Measurements from ENCODE around the gene PCDH8.
"Not testable (repeated sequence)": the region's sequence is repeated elsewhere in the genome, so short reads cannot be mapped to it uniquely, and the experiment has no call there.

PCDH8 gene

DNA sequence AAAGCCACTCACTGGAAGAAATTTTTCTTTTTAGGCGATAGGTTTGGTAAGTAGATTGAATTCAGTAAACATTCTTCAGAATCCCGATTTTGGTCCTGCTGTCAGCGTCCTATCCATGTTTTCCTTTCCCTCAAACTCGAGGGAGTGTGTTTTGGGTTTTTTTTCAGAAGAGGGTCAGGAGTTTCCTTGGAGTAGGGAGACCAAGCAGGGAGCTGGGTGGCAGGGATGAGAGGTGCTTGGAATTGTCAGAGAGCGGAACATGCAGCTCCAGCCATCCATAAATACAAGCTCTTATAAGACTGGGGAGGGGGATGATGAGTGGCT is 1.6 kb upstream of the PCDH8 start:
- no peak for DNase-seq (ENCODE audit: low read depth)

DNA sequence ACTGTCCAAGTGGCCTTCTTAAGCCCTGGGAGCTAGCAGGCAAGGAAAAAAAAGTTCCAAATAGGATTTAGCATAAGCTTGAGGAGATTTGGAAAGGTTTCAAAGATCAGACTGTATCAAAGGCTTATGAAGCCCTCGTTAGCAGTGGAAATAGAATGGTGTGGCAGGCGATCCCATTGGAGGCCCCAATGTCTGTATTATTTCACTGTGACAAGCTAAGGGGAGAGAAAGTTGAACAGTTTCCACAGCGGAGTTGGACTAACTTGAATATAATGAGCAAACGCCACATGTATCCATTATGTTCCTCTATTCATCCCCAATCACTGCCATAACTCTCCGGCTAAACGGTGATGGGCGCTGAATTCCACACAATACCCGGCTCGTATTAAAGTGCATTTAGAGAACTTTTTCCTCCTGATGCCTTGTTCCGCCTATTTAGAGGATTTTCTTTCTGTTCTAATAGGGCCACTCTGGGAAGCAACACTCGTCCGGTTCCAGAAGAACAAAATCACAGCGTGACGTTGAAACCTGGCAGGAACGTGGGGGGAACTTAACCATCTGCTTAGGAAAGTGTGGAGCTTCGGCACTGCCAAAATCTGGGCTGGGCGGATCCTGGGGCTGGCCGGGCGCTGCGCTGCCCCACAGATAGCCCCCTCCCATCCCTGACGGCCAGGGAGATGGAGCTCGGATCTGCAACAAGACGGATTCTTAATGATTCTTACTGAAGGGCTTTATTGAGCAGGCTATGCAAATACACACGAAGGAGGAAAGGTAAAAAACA is 1.0 kb upstream of the PCDH8 start:
- DNase-seq (ENCODE audit: low read depth), result no peak

DNA sequence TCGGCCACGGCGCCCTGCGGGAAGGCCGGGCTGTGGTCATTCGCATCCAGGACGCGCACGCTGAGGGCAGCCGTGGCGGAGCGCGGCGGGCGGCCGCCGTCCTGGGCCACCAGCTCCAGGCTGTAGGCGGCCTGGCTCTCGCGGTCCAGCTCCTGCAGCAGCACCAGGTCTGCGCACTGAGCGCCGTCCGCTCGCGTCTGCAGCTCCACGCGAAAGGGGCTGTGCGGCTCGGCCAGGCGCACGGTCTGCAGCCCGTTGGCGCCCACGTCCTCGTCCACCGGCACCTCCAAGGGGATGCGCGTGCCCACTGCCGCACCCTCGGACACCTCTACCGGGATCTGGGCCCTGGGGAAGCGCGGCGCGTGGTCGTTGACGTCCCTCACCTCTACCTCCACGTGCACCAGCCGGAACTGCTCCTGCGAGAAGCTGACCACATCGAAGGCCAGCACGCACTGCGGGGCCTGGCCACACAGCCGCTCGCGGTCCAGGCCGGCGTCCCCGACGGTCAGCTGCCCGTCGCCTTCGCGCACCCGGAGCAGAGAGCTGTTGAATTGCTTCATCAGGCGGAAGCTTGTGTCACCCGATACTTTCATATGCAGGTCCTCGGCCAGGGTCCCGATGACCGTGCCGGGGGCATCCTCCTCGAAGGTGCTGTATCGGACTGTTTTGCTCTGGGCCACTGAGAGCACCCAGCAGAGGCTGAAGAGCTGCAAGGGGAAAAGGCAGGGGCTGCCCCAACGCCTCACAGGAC is 583 bp downstream of the PCDH8 start:
- DNase-seq (ENCODE audit: low read depth), result no peak

DNA sequence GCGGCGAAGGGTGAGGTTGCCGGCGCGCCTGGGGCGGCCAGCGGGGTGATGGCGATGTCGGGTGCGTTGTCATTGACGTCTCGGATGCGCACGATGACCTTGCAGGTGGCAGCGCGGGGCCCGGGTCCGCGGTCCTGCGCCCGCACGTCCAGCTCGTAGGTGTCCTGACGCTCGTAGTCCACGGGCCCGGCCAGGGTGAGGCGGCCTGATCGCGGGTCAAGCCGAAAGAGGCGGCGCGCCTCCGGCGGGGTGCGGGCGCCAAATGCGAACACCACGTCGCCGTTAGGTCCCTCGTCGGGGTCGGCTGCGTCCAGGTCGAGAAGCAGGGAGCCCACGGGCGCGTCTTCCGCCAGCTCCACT is 1.1 kb downstream of the PCDH8 start:
- no peak for DNase-seq (ENCODE audit: low read depth)

DNA sequence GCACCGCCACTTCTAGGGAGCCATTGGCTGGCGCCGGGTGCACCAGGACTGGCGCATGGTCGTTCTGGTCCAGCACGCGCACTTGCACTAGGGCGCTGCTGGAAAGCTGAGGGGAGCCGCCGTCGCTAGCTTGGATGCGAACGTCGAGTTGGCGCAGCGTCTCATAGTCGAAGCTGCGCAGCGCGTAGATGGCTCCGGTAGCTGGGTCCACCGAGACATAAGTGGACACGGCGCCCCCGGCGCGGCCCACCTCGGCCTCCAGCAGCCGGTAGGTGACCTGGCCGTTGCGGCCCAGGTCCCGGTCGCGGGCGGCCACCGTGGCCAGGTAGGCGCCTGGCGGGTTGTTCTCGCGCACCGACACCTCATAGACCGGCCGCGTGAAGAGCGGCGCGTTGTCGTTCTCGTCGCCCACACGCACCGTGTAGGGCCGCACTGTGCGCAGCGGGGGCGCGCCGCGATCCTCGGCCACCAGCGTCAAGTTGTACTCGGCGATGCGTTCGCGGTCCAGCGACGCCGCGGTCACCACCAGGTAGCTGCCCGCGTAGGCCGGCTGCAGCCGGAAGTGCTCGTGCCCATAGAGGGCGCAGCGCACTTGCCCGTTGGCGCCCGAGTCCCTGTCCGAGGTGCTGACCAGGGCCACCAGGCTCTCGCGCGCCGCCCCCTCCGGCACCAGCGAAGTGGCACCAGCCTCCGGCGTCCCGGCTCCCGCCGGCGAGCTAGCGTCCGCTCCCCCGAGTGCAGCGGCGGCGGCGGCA is 1.7 kb downstream of the PCDH8 start:
- no peak for DNase-seq (ENCODE audit: low read depth)

DNA sequence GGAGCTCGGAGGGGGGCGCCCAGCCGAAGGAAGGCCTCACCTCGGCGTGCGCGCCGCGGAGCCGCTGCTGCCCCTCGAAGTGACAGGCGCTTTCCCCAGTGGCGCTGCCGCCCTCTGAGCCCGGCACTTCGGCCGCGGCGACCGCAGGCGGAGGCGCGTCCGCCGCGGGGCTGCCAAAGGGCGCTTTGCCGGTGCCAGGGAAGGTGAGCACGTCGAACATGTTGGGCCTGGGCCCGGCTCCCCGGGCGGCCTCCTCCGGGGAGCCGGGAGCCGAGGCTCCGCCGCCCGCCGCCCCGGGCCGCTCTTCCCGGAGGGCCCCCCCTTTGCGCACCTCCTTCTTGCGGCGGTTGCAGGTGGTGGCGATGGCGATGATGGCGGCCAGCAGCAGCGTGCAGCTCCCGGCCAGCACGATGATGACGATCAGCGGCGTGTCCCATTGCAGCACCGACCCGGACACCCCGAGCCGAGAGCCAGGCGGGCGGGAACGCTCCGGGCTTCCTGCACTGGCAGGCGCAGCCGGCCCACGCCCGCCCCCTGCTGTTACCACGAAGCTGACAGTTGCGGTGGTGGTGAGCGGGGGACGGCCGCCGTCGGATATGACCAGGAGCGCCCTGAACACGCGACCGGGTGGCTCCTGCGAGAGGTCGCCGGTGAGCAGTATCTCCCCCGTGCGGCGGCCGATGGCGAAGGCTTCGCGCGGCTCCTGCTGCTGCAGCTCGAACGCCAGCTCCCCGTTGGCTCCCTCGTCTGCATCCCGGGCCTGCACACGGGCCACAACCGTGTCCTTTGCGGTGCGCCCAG is 2.5 kb downstream of the PCDH8 start:
- no peak for DNase-seq (ENCODE audit: low read depth)

DNA sequence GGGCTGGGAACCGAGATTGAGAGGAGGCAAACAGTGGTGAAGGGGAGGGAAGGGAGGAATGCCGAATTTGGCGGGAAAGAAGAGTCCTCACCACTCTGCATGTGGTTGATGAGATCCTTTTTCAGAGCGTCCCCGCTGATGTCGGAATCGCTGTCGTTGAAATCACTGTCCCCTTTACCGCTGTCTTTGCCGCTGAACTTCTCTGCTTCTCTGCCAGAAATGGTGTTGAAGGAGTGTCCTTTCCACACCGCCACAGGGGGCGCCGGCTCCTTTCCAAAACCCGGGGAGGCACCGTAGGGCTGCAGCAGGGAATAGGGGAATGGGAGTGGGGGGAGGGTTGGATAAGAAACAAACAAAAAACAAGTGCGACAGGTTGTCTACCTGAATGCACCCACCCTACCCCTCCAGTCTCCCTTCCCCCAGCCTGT is 3.1 kb downstream of the PCDH8 start:
- no peak for DNase-seq (ENCODE audit: low read depth)

DNA sequence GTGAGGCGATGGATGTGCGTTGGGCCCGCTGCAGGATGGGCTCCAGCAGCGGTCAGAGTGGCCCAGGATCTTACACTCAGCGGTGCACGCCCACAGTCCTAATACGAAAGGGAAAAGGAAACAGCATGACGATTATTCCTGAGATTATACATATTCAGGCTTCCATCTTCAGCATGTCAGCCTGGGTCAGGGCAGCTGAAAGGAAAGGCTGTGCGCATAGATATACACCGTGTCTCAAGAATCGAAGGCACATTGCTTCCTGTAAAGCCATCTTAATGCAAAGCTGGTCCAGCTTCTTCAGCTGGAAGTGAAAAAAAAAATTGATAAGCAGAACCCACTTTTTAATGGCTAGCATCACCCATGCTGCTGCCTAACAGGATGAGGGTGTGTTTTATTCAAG is 3.6 kb downstream of the PCDH8 start:
- no peak for DNase-seq (ENCODE audit: low read depth)

DNA sequence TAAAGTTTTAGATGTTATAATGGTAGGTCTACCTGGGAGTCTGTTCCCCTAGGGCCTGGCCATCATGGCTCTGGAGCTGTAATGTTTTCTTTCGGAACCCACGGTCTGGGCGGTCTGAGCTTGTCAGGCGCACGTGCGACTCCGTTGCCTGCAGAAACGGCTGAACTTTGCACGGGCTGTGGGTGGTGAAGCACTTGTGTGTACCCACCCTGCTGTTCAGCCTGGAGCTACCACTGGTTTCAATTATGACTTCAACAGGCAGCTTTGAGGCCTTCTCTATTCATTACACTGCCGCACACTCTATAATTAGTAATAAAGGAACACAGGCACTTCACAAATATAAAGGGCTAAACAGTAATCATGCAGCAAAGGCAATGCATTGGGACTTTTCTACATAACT is 6.0 kb downstream of the PCDH8 start:
- DNase-seq (ENCODE audit: low read depth), result no peak

DNA sequence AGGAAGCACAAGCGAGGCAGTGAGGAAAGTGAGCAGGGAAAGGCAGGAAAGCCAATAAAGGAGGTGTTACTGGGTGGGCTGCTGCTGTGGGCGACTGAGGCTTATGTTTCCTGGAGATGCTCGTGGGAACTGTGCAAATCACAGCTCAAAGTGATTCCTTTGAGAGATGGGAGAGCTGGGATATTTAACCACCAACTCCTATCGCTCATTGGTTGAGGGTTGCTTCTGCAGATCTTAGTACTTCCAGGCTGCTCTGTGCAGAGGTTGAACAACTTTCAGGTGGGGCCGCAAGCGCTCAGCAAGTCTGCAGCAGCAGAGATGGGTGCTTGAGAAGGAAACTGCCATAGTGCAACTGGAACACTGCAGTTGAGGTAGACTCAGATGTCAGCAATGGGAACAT is 8.4 kb downstream of the PCDH8 start:
- no peak for DNase-seq (ENCODE audit: low read depth)

DNA sequence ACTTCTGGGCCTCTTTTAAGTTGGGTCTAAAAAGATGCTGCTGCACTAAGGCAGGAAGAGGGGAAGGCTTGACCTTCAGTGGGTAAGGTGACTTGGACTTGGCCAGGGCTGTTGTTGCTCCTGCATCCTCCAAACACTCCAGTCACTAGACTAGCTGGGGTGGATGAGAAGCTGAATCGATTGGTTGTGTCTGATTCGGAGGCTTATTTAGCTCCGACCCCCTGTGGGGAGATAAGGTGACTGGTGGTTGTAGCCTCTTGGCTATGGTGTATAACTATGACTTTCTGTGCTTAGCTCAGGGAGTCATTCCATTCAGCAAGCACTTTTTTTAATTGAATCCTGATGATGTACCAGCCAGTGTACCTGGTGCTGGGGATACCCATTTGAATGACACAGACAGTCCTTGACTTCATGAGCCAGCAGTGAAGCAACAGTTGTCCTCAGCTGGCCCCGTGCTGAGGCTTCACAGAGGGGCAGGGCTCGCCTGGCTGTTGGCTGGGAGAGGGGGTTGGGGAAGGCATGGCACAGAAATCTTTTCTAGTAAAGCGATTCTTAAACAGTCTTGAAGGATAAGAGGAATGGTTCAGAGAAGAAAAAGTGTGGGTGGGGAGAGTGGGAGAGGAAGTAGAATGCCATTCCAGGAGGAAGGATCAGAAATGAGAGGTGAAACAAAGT is 9.9 kb downstream of the PCDH8 start:
- DNase-seq (ENCODE audit: low read depth), result no peak

DNA sequence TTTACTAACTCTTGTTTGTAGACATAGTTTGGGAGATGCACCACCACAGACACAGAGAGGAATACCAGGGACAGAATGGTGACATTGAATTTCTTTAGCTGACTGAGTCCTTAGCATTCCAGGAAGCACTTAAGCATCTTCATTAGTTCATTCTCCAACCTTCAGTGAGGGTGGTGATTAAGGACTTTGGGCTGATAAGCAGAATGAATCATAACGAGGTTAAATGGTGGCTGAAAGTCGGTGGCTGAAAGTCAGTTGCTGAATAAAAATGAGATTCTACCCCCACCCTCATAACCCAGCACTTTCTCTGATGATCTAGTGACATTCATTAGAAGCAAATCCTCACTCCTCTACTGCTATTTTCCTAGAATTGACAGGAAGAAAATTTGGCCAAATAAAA is 10.6 kb downstream of the PCDH8 start:
- DNase-seq (ENCODE audit: low read depth), result no peak

DNA sequence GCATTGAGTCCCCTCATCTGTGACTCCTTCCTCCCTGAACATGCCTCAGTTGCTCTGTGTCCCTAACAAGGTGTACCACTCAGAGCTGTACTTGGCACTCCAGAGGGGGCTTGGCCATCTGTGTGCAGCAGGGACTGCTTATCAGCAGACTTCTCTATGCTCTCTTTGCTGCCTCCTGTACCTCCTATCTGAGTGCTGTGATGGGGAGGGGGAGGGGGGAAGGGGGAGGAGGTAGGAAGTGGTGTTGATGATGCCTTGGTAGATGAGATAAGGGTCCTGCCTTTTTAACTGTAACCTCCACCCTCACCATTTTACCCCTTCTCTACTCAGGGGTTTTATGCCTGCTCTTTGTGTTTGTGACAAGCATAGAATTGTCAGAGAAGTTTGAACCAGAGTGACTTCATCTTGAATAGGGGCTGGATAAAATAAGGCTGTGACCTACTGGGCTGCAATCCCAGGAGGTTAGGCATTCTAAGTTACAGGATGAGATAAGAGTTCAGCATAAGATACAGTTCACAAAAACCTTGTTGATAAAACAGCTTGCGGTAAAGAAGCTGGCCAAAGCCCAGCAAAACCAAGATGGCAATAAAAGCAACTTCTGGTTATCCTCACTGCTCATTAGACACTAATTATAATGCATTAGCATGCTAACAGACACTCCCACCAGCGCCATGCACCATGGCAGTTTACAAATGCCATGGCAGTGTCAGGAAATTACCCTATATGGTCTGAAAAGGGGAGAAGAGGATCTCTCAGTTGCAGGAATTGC is 13.2 kb downstream of the PCDH8 start:
- DNase-seq (ENCODE audit: low read depth), result no peak

DNA sequence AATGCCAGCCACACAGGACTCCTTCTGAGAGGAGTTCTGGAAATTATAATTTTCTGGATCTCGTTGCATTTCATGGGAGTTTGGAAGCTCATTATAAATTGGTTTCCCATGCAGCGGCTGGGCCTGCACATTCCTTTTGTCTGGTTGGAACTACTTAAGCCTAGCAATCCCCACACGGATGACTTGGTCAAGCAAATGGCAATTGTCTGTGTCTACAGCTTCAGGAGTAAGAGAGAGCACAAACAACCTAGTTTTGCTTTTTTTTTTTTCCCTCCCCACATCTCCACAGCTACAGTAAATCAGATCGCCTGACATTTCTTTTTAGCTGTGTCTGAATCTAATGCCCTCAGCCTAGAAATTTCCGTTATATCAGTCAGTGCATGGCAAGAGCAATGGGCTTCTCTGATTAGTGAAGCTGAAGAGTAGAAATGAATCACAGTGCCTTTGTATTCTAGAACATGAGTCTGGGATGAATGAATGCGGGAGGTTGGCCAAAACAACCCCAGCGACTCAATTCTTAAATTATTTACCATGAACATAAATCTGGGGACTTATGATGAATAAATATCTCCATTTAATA is 15.1 kb downstream of the PCDH8 start:
- DNase-seq (ENCODE audit: low read depth), result no peak

DNA sequence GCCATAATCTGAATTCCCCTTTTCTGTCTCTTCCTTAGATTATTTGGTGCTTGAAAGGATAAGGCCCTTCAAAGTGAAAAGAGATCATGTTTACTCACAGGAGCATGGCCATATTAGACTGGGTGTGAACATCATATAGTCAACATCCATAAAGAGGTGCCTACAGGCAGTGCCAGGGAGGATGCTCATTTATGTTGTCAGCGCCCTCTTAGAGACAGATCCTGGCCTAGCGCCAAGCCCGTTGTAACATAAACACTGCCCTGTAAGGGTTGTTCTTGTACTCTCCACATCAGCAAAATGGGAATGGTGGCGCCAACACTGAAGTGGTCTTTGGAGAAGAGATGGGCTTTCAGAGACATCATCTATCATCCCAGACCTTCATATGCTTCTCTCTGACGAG is 16.1 kb downstream of the PCDH8 start:
- DNase-seq (ENCODE audit: low read depth), result no peak

DNA sequence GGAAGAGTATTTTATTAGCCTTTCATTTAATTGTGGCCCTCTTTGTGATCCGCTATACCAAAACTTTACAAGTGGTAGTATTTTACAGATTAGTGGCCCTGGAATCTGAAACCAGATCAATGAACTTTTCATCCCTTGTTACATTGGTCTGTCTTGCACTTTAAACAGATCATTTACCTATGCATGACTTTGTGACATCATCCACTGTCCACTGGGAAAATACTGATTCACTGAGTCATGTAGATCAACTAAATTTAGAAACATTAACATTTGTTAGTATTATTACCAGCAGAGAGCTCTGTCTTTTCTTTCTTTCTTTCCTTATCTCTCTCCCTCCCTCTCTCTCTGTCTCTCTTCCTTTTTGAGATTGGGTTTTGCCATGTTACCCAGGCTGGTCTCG is 17.5 kb downstream of the PCDH8 start:
- DNase-seq (ENCODE audit: low read depth), result no peak

DNA sequence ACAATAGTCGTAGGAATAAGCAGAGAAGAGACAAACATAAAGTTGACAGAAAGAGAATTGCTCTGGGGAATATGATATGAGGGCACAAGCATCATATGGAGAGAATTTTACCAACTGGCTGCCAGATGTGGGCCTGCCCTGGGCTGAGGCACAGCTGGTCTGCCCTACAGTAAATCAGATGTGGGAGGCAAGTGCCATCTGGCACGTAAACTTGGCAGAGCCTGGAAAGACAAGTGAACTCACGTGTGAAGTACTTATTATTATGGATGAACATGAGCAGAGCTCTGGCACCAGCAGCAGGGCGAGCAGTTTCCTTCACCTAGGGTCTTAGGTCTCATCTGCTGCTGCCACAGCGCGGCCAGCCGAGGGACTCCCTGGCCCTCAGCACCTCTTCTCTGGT is 20.6 kb downstream of the PCDH8 start:
- DNase-seq (ENCODE audit: low read depth), result no peak

DNA sequence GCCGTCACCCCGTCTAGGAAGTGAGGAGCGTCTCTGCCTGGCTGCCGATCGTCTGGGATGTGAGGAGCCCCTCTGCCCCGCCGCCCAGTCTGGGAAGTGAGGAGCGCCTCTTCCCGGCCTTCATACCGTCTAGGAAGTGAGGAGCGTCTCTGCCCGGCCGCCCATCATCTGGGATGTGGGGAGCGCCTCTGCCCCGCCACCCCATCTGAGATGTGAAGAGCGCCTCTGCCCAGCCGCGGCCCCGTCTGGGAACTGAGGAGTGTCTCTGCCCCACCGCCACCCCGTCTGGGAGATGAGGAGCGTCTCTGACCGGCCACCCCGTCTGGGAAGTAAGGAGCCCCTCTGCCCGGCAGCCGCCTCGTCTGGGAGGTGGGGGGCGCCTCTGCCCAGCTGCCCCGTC is 30.6 kb downstream of the PCDH8 start:
- not testable (repeated sequence) for DNase-seq (ENCODE audit: low read depth)

DNA sequence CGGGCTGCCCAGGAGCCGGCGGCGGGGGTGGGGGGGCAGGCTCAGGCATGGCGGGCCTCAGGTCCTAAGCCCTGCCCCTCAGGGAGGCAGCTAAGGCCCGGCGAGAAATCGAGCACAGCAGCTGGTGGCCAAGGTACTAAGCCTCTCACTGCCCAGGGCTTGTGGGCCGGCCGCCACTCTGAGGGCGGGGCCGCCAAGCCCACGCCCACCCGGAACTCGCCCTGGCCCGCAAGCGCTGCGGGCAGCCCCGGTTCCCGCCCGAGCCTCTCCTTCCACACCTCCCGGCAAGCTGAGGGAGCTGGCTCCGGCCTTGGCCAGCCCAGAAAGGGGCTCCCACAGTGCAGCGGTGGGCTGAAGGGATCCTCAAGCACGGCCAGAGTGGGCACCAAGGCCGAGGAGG is 33.1 kb downstream of the PCDH8 start:
- DNase-seq (ENCODE audit: low read depth), result no peak

DNA sequence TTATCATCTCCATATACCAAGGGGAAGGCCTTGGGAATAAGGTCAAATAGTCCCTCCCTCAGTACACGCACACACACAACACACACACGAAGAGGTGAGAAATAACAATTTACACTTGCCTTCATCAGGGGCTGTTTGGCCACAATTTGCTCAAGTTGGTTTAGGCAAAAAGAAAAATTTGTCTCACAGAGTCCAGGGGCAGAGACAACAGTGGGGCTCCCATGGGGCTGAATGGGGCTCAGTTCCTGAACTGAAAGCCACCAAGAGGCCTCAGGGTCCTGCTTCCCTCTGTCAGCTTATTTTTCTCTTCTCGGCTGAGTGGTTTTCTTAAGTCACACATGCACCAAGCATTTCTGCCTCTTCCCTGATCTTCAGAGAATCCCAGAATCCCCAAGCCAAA is 35.5 kb downstream of the PCDH8 start:
- no peak for DNase-seq (ENCODE audit: low read depth)

DNA sequence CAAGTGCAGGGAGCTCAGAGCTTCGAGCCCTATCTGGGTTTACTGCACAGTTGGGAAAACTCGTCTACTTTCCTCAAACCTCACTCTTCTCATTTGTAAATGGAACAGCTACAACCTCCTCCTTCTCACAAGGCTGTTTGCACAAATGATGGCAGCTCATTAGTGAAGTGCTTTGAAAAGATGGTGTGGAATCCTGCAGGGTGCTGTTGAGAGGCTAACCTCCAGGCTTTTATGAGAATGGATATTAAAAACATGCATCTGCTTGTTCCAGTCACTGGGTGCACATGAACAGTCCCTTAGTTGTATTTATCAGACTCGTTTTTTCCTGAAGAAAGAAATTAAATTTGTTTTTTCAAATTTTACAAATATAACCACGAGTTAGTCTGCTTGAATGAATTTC is 36.6 kb downstream of the PCDH8 start:
- no peak for DNase-seq (ENCODE audit: low read depth)
